ENCODE results near the gene DYNLT4.
"Not testable (repeated sequence)": the region's sequence is repeated elsewhere in the genome, so short reads cannot be mapped to it uniquely, and the experiment has no call there.

The DYNLT4 gene

DNA sequence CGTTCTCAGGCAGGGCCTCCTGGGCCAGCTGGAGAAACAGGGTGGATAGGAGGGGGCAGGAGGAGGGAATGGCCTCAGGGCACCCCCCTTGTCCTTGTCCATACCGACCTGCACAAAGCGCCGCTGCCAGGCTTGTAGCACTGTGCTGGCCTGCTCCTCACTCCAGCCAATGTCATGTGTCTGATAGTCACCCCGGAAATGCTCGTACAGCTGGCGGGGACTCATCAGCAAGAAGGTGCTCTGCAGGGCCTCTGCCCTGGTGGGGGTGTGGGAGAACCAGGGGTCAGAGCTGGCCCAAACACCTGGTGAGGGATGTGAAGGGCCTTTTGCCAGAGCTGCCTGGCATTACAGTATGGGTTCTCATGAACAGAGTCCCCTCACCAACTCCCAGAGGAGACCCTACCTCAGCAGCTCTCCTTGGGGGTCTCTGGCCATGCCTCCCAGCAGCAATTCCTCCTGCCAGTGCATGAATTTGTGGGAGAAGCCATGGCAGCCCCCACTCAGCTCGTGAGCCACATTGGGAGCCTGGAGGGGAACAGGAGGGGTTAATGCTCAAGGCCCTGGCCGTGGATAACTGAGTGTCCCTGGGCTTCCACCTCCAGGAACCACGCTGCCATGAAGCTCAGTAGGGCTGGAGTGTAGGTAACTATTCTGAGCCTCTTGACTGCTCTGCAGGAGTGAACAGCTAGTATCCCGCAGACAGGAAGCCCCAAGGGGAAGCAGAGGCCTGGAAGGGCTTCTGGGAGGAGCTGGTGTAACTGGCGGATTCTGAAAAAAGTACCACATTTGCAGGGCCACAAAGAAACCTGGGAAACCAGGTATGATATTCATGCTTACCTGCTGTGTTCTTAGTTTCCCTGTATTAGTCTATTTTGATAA is 22.6 kb upstream of the DYNLT4 start:
- FAIRE-seq: no peak
- TF ChIP-seq POU2F2 (IDR thresholded peaks at IDR 0.05; ENCODE audit: low read depth, low read length) (no peak), SPI1 (IDR thresholded peaks at IDR 0.05; ENCODE audit: low read depth, low read length) (no peak), TAF1 (IDR thresholded peaks at IDR 0.05; ENCODE audit: low read depth, low read length) (no peak), POLR2AphosphoS5 (IDR thresholded peaks at IDR 0.05; ENCODE audit: low read depth, low read length) (no peak)
- DNase-seq (ENCODE audit: insufficient read length, low spot score): no peak

DNA sequence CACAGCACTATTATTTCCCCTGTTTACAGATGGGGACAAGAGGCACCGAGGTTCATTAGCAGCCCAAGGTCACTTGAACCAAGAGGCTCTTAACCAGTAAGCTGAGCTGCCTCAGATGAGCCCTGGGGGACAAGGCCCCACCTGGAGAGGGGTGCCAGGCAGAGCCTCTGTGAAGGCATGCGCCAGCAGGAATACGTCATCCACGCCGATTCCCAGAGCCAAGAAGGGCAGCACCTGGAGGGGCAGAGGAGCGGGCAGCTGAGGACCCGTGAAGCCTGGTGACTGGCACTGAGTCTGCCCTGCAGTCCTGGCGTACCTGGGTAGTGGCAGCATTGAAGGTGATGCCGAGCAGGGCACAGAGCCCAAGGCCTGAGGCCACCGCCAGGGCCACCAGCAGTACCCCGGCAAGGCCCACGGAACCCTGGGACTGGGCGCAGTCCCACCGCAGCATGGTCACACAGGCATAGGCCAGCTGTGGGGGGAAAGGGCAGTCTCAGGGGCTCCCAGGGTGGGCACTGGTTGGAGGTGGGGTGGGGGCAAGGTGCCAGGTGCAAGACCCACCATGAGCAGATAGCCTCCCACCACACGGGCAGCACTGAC is 21.8 kb upstream of the DYNLT4 start:
- no peak for DNase-seq (ENCODE audit: insufficient read length, low spot score)
- FAIRE-seq: no peak
- TF ChIP-seq POLR2A (IDR thresholded peaks at IDR 0.05; ENCODE audit: low read depth, low read length): no peak

DNA sequence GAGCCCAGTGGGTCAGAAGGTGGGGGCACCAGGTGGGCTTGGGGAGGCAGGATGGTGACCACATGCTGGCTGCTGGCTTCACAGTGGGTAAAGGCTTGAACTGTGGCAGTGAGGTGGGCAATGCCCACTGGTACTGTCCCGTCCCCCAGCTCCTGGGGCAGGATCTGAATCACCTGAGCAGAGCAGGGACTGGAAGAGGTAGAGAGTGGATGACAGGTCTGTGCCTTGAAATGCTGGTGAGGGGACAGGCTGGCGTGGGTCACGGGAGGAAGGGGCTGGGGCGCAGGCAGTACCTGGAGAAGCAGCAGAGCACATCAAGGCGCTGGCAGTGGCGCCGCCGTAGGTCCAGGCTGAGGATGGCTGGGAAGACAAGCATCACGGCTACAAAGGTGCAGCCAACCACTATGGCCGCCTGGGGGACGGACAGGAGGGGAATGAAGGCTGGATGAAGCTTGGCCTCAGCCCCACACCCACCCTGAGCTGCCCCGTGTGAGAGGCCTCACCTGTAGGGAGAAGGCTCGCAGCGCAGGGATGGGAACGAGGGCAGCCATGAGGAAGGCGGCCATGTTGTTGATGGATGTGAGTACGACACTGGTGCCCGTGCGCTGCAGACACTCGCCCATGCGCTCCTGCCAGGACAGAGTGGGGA is 21.0 kb upstream of the DYNLT4 start:
- TF ChIP-seq POLR2AphosphoS5 (IDR thresholded peaks at IDR 0.05; ENCODE audit: low read depth, low read length): no peak
- no peak for TF ChIP-seq POLR2A (IDR thresholded peaks at IDR 0.05; ENCODE audit: low read depth, low read length)
- TF ChIP-seq POU2F2 (IDR thresholded peaks at IDR 0.05; ENCODE audit: low read depth, low read length): no peak
- TF ChIP-seq SPI1 (IDR thresholded peaks at IDR 0.05; ENCODE audit: low read depth, low read length): no peak
- TF ChIP-seq TAF1 (IDR thresholded peaks at IDR 0.05; ENCODE audit: low read depth, low read length): no peak
- TF ChIP-seq PAX5 (IDR thresholded peaks at IDR 0.05; ENCODE audit: insufficient read depth, low read length, severe bottlenecking): no peak
- FAIRE-seq: no peak
- no peak for DNase-seq (ENCODE audit: insufficient read length, low spot score)

DNA sequence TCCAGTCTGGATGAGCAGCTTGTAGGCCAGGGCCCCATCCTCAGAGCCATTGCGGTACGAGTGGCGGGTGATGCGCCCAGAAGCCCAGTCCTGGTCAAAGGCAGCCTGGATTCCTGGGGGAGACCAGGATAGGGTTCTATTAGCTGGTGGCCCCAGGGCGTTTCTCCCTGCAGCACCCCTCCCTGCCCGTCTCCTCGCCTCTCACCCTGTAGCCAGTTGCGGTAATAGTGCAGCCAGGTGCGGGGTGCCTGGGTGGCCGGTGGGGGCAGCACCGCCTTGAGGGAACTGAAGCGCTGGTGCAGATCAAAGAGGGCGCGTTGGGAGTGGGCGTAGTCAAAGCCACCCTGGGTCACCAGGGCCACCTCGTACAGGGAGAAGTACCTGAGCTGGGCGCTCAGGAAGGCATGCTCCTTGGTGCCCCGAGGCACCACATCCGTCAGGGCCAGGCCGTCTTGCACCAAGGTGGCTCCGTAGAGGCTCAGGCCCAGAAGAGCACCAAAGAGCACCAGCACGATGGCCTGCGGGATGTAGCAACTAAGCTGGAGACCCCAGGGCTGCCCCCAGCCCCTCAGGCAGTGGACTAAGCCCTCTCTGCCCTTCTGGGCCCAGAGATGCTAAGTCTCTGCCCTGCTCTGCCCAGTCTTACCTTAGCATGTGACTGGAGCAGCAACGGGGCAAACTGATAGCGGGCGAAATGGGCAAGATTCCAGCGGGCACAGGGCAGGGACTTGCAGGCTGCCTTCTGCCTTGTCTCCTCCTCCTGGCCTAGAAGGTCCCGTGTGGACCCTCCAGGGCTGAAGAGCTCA is 20.2 kb upstream of the DYNLT4 start:
- DNase-seq (ENCODE audit: insufficient read length, low spot score): no peak
- no peak for FAIRE-seq
- no peak for TF ChIP-seq POU2F2 (IDR thresholded peaks at IDR 0.05; ENCODE audit: low read depth, low read length)
- TF ChIP-seq TAF1 (IDR thresholded peaks at IDR 0.05; ENCODE audit: low read depth, low read length): no peak
- no peak for TF ChIP-seq POLR2AphosphoS5 (IDR thresholded peaks at IDR 0.05; ENCODE audit: low read depth, low read length)
- TF ChIP-seq POLR2A (IDR thresholded peaks at IDR 0.05; ENCODE audit: low read depth, low read length): no peak
- TF ChIP-seq SPI1 (IDR thresholded peaks at IDR 0.05; ENCODE audit: low read depth, low read length): no peak
- TF ChIP-seq PAX5 (IDR thresholded peaks at IDR 0.05; ENCODE audit: insufficient read depth, low read length, severe bottlenecking): no peak

DNA sequence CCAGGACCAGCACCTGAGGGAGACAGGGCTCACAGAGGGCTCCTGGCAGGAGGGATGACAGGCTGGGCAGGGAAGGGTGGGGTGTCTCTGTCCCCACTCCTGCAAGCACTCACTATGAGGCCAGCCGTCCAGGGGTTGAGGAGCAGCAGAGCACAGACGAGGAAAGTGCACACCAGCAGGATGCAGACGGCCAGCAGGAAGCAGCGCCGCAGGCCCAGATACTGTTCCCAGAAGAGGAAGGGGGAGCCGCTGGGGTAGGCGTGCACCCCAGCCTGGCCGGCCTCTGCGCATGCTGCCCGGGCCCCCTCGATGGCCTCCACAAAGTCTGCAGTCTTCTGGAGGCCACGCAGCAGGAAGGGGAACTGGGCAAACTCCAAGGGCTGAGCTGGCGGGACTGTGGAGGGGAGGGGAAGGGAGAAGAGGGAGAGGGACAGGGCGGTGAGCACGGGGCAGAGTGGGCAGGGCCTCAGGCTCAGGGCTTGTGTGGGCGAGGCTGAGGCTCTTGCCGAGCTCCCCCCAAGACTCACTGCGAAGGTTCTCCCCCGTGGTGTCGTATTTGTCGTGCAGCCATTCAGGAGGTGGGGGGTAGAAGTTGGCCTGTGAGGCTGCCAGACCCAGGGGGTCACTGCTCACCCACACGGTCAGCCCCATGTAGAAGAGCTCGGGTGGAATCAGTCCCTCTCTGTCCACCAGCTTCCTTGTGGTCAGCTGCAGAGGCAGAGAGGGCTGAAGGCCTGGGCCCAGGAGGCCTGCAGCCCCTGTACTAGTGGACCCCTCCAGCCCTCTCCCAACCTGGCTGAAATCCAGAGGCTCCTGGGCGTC is 19.4 kb upstream of the DYNLT4 start:
- no peak for TF ChIP-seq PAX5 (IDR thresholded peaks at IDR 0.05; ENCODE audit: insufficient read depth, low read length, severe bottlenecking)
- TF ChIP-seq POLR2A (IDR thresholded peaks at IDR 0.05; ENCODE audit: low read depth, low read length): no peak
- TF ChIP-seq POLR2AphosphoS5 (IDR thresholded peaks at IDR 0.05; ENCODE audit: low read depth, low read length): no peak
- no peak for TF ChIP-seq POU2F2 (IDR thresholded peaks at IDR 0.05; ENCODE audit: low read depth, low read length)
- no peak for TF ChIP-seq SPI1 (IDR thresholded peaks at IDR 0.05; ENCODE audit: low read depth, low read length)
- no peak for TF ChIP-seq TAF1 (IDR thresholded peaks at IDR 0.05; ENCODE audit: low read depth, low read length)
- FAIRE-seq (peak; percentile 59), DNase-seq (ENCODE audit: insufficient read length, low spot score) (no peak)

DNA sequence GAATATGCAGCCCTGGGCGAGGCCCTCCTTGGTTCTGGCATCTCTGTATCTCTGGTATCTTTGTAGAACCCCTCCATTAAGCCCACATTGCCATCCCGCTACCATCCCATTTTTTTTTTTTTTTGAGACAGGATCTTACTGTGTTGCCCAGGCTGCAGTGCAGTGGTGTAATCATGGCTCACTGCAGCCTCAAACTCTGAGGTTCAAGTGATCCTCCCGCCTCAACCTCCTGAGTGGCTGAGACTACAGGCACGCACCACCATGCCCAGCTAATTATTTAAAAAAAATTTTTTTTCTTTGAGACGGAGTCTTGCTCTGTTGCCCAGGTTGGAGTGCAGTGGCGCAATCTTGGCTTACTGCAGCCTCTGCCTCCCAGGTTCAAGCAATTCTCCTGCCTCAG is 17.2 kb upstream of the DYNLT4 start:
- FAIRE-seq: not testable (repeated sequence)

DNA sequence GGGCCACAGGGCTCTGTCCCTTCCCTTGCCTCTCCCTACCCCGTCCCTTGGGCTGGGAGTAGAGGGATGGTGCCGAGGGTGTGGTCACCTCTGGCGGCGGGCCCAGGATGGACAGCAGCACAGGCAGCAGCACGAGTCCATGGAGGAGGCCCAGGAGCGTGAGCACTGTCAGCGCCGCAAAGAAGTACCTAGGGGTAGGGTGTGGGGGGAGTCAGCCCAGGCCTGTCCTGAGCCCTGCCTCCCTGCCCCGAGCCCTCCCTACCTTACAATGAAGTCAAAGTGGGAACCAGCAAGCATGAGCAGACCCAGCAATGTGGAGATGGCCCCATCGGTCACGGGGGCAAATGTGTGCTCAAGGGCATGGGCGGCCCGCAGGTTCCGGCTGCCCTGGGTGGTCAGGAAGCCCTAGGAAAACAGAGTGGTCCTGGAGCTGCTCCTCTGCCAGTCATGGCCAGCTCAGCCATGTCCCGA is 15.9 kb upstream of the DYNLT4 start:
- TF ChIP-seq TAF1 (IDR thresholded peaks at IDR 0.05; ENCODE audit: low read depth, low read length) (no peak), SPI1 (IDR thresholded peaks at IDR 0.05; ENCODE audit: low read depth, low read length) (no peak), POLR2AphosphoS5 (IDR thresholded peaks at IDR 0.05; ENCODE audit: low read depth, low read length) (no peak), POU2F2 (IDR thresholded peaks at IDR 0.05; ENCODE audit: low read depth, low read length) (no peak), PAX5 (IDR thresholded peaks at IDR 0.05; ENCODE audit: insufficient read depth, low read length, severe bottlenecking) (no peak), POLR2A (IDR thresholded peaks at IDR 0.05; ENCODE audit: low read depth, low read length) (no peak)
- no peak for DNase-seq (ENCODE audit: insufficient read length, low spot score)
- no peak for FAIRE-seq

More for the DNA sequence above, 17.2 kb upstream of the DYNLT4 start:
- not testable (repeated sequence) for DNase-seq (ENCODE audit: insufficient read length, low spot score)

DNA sequence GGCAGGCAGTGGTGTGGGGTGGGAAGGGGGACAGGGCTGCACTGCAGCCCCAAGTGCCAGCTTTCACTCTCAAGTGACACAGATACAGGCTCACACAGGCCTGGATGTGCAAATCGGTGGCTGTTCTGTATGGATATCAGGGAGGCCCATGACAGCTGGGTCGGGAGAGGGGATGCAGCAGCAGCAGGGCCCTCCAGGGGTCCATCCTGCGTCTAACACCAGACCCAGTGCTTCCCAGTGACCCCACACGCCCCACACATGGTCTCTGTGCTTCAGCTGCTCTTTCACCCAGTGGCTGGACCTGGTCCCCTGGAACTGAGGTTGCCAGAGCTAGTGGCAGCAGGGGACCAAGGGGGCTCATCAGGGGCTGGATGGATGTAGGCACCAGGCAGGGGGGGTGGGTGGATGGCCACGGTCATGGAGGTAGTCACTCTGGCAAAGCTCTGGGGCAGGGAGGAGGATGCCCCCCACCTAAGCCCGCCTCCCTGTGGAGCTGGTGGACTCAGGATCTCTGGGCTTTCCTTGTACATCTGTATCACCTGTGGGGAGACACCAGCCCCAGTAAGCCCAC is 15.1 kb upstream of the DYNLT4 start:
- FAIRE-seq (no peak), DNase-seq (ENCODE audit: insufficient read length, low spot score) (no peak)
- no peak for TF ChIP-seq POLR2AphosphoS5 (IDR thresholded peaks at IDR 0.05; ENCODE audit: low read depth, low read length)
- TF ChIP-seq POU2F2 (IDR thresholded peaks at IDR 0.05; ENCODE audit: low read depth, low read length): no peak
- TF ChIP-seq SPI1 (IDR thresholded peaks at IDR 0.05; ENCODE audit: low read depth, low read length): no peak
- no peak for TF ChIP-seq TAF1 (IDR thresholded peaks at IDR 0.05; ENCODE audit: low read depth, low read length)
- no peak for TF ChIP-seq PAX5 (IDR thresholded peaks at IDR 0.05; ENCODE audit: insufficient read depth, low read length, severe bottlenecking)
- TF ChIP-seq POLR2A (IDR thresholded peaks at IDR 0.05; ENCODE audit: low read depth, low read length): no peak
